ENCODE measurements around the gene PIMREG. TPM values are rescaled to one million over a fixed set of nuclear protein-coding genes. Genes with fewer than 3 reads are reported as not detected.
A peak's percentile ranks its signal among the peaks of the same experiment; 100 is the strongest.

The PIMREG gene, protein sequence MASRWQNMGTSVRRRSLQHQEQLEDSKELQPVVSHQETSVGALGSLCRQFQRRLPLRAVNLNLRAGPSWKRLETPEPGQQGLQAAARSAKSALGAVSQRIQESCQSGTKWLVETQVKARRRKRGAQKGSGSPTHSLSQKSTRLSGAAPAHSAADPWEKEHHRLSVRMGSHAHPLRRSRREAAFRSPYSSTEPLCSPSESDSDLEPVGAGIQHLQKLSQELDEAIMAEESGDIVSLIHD
- total RNA-seq (1 to 10 TPM; 1.3 to 1.8 TPM), polyA plus RNA-seq (ENCODE audit: insufficient read depth, low read depth, low replicate concordance) (0.73 TPM)
- long read RNA-seq, donor 1, transcript PIMREG-205 (6 exons, 1,948 nt) = major isoform, 6 of 7 reads
- long read RNA-seq, donor 1, partial matches to known transcripts = 0 of 7 reads
- long read RNA-seq, donor 1, other reads (novel, unspliced or antisense) = 0 of 7 reads
- long read RNA-seq, donor 2, partial matches to known transcripts = 0 of 1 reads
- long read RNA-seq, donor 2, other reads (novel, unspliced or antisense) = 0 of 1 reads

DNA sequence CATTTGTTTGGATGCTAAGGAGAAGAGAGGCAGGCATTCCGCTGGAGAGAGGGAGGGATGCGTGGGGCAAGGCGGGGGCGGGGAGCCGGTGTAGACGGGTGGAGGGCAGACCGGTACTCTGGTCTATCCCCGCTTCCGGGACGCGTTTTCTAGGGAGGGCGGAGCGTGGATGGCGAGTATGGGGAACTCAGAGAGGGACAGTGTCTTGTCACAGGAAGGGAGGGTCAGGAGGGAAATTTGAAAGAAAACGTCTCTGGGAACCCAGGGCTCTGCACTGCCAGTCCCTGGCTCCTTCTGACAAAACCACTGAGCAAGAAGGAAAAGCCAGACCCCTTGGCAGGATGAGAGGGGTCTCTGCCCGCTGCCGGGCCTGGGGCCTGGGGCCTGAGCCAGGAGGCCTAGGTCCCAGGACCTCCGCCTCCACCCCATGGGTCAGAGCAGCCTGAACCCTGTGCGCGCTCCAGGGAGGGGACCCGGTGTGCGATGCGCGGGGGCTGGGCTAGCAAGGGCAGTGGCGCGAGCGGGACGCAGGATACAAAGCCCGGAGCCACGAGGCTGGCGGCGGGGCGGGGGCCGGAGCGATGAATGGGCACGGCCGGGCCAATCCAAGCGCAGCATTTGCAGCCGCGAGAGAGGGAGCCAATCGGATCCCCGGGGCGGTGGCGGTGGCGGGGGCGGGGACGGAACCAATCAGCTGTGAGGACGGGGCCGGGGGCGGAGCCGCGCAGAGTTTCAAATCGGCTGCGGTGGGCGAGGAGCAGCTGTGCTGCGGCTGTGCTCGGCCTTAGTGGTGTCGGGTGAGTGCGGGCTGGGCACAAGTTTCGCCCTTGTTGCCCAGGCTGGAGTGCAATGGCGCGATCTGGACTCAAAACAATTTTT, at the start of gene PIMREG:
PIMREG (plus strand) TSS at position 764 of the 879 bp plus-strand sequence. CDS start 656 bp downstream, outside the sequence.
- no peaks in the 10 kb centered on the region for H3K9me3 ChIP-seq
- H3K4me1 ChIP-seq = no peaks in the 10 kb centered on the region
- WGBS, 2 donors = 1 to 2% methylated on average over 25 to 57 of the region's 62 CpGs
- DNase-seq = peak; percentile 97
- intact Hi-C loops (cut with DNase I; ENCODE audit: low total_unique reads) = no loop called here
- no peaks in the 10 kb centered on the region for H3K27me3 ChIP-seq
- H3K4me3 ChIP-seq = peak within 1 kb of the TSS; percentile 51 to 60
- TF ChIP-seq, protein P1, sequence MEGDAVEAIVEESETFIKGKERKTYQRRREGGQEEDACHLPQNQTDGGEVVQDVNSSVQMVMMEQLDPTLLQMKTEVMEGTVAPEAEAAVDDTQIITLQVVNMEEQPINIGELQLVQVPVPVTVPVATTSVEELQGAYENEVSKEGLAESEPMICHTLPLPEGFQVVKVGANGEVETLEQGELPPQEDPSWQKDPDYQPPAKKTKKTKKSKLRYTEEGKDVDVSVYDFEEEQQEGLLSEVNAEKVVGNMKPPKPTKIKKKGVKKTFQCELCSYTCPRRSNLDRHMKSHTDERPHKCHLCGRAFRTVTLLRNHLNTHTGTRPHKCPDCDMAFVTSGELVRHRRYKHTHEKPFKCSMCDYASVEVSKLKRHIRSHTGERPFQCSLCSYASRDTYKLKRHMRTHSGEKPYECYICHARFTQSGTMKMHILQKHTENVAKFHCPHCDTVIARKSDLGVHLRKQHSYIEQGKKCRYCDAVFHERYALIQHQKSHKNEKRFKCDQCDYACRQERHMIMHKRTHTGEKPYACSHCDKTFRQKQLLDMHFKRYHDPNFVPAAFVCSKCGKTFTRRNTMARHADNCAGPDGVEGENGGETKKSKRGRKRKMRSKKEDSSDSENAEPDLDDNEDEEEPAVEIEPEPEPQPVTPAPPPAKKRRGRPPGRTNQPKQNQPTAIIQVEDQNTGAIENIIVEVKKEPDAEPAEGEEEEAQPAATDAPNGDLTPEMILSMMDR (IDR thresholded peaks at IDR 0.05) = no peak
- no peak for TF ChIP-seq POLR2A (IDR thresholded peaks at IDR 0.05)
- no peak within 1 kb of the TSS for H3K27ac ChIP-seq
- no peaks in the 10 kb centered on the region for H3K36me3 ChIP-seq (ENCODE audit: low read depth, missing control alignments)

DNA sequence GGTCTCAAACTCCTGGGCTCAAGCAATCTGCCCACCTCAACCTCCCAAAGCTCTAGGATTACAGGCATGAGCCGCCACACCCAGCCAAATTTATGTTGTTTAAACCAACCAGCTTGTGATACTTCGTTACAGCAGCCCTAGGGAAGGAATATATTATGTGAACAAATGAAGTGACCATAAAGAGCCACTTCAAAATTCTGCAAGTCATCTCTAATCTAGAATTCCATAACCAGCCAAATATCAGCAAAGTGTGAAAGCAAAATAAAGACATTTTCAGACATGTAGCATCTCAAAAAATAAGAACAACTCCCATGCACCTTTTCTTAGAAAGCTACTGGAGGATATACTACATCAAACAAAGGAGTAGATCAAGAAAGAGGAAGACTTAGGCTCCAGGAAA, 45.3 kb upstream of the PIMREG start:
- no peak overlapping the region for H3K27ac ChIP-seq
- no peaks in the 10 kb centered on the region for H3K4me1 ChIP-seq
- WGBS, 2 donors = 82 to 87% methylated on average over 2 of the region's 2 CpGs
- TF ChIP-seq, protein P1 (IDR thresholded peaks at IDR 0.05) = no peak
- DNase-seq = no peak
- no peaks in the 10 kb centered on the region for H3K9me3 ChIP-seq
- no peaks in the 10 kb centered on the region for H3K36me3 ChIP-seq (ENCODE audit: low read depth, missing control alignments)
- intact Hi-C loops (cut with DNase I; ENCODE audit: low total_unique reads) = no loop called here
- H3K27me3 ChIP-seq = no peaks in the 10 kb centered on the region
- no peak overlapping the region for H3K4me3 ChIP-seq

DNA sequence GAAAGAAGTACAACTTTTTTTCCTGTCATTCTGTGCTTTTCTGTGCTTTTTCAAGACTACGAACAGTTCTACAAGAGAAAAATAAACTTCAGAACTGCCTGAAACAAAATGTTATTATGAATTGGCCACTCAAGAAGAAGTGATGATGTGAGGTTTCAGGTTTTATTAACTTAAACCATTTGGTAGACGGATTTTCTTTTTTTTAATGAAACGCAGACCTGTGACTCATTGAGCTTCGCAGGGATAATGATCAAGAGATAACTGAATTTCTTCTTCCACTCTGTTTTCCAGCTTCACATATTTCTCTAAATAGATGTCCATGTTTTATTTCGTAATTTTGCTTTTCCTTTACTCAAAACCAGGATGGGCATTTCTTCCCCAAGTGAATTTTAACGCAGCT, 42.0 kb upstream of the PIMREG start:
- Histone ChIP-seq H3K9me3 (no peaks in the 10 kb centered on the region), H3K27ac (no peak overlapping the region), H3K4me1 (no peaks in the 10 kb centered on the region), H3K27me3 (no peaks in the 10 kb centered on the region), H3K4me3 (no peak overlapping the region), H3K36me3 (ENCODE audit: low read depth, missing control alignments) (no peaks in the 10 kb centered on the region)
- DNase-seq = no peak
- intact Hi-C loops (cut with DNase I; ENCODE audit: low total_unique reads) = no loop called here
- WGBS, 2 donors = 85 to 88% methylated on average over 6 of the region's 6 CpGs
- no peak for TF ChIP-seq POLR2A (IDR thresholded peaks at IDR 0.05)
- TF ChIP-seq, protein P1 (IDR thresholded peaks at IDR 0.05) = no peak

DNA sequence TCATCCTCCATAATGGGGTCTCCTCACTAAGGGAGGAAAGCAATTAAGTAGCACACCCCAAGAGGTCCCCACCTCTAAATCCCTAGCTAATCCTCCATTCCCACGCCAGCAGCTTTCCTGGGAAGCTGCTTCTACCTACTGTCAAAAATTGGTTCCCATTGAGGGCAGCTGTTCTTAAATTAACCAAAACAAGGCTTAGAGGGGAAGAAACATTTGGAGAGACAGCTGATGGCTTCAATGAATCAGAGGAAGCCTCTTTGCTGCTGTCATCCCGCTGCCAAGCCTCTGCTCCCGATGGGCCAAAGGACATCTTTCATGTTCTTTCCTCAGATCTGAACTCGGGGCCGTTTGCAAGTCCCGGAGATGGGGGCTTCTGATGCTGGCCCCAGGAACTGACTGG, 36.0 kb upstream of the PIMREG start:
- Histone ChIP-seq H3K36me3 (ENCODE audit: low read depth, missing control alignments) (no peaks in the 10 kb centered on the region), H3K27ac (no peak overlapping the region), H3K9me3 (no peaks in the 10 kb centered on the region), H3K4me1 (no peaks in the 10 kb centered on the region), H3K27me3 (no peaks in the 10 kb centered on the region), H3K4me3 (no peak overlapping the region)
- DNase-seq = no peak
- no peak for TF ChIP-seq POLR2A (IDR thresholded peaks at IDR 0.05)
- TF ChIP-seq, protein P1 (IDR thresholded peaks at IDR 0.05) = no peak
- 72 to 84% methylated on average over 6 of the region's 6 CpGs for WGBS, 2 donors
- intact Hi-C loops (cut with DNase I; ENCODE audit: low total_unique reads) = no loop called here
